GM21717 (cell line): ENCODE measurements around the gene PPIP5K2.
A peak's percentile ranks its signal among the peaks of the same experiment; 100 is the strongest.
"Not testable (repeated sequence)": the region's sequence is repeated elsewhere in the genome, so short reads cannot be mapped to it uniquely, and the experiment has no call there.

Experiments used
- ATAC-seq: cut with Tn5 transposase; IDR thresholded peaks from one replicate; pipeline ENCODE4 v1.9.1; 2021; ENCODE audit warnings: mild to moderate bottlenecking, moderate library complexity; ENCODE audit not compliant: unreplicated experiment

The PPIP5K2 gene

GRCh38 chr5:103120607-103121200, 603 bp downstream of the PPIP5K2 start:
- peak; percentile 2 for ATAC-seq

DNA sequence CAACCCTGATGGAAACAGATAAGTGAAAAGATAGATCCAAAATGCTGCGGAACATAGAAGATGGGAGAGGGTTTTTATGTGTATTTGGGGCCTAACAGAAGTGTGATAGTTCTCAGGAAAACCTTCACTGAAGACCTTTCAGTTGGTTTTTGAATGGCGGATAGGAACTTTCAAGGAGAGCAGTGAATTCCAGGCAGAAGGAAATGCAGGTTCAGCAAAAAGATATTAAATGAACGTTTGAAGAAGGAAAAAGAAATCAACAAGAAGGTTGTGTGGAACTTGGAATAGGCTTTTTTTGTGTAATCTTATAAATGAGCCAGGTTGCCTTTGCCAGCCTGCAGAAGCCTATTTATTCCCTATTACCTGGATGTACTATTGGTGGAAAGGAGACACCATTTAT, 2.1 kb downstream of the PPIP5K2 start:
- no peak for ATAC-seq

- no peak for ATAC-seq
Observed at GRCh38 chr5:103126557-103126956, 6.5 kb downstream of the PPIP5K2 start.

GRCh38 chr5:103127292-103127817, 7.3 kb downstream of the PPIP5K2 start:
- ATAC-seq: no peak

DNA sequence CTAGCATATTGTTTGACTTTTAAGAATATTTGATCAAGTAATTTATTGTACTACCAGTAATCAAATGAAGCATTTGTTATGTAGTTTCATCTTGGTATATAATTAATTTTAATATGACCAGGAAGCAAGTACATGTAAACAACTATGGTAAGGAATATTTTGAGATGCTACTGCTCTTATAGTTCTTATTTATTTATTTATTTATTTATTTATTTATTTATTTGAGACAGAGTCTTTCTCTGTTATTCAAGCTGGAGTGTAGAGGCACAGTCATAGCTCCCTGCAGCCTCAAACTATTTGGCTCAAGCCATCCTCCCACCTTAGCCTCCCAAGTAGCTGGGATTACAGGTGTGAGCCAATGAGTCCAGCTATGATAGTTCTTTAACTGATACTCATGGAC, 8.1 kb downstream of the PPIP5K2 start:
- no peak for ATAC-seq

DNA sequence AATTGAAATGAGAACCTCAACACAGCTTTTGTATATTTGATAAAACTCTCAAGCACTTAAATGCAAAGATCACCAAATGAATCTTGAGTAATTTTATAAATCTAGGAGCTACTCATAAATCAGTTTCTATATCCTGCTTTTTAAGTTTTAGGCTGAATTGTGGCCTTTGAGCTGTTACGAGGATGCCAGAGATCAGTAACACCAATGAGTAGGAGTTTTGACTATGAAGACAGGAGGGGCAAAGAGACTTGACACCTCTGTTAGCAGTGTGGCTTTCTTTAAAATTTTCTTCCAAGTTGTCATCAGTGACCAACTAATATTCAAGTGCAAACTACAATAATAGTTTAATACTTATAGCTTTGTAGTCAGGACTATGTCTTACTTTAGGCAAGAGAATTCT, 12.6 kb downstream of the PPIP5K2 start:
- no peak for ATAC-seq

DNA sequence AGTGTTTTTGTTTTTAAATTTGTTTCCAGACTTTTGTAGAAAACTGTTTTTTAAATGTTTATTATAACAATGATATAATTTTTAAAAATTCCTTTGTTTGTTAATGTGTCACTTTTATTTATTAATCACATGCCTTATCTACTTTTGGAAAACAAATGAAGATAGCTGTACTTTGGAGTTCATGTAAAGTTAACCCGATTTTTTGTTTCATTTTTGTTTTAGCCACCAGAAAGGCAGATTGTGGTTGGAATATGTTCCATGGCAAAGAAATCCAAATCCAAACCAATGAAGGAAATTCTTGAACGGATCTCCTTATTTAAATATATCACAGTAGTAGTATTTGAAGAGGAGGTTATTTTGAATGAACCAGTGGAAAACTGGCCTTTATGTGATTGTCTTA, 13.1 kb downstream of the PPIP5K2 start:
- no peak for ATAC-seq

DNA sequence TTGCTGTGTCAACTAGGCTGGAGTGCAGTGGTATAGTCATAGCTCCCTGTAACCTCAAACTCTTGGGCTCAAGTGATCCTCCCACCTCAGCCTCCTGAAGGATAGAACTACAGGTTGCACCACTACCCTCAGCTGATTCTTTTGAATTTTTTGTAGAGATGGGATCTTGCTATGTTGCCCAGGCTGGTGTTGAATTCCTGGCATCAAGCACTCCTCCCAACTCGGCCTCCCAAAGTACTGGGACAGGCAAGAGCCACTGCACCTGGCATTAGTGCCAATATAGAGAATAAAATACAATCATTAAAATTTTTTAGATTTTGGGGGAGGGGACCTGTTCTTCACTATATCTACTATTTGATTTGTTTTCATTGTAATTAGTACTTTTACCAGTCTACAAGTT, 15.4 kb downstream of the PPIP5K2 start:
- ATAC-seq: no peak

DNA sequence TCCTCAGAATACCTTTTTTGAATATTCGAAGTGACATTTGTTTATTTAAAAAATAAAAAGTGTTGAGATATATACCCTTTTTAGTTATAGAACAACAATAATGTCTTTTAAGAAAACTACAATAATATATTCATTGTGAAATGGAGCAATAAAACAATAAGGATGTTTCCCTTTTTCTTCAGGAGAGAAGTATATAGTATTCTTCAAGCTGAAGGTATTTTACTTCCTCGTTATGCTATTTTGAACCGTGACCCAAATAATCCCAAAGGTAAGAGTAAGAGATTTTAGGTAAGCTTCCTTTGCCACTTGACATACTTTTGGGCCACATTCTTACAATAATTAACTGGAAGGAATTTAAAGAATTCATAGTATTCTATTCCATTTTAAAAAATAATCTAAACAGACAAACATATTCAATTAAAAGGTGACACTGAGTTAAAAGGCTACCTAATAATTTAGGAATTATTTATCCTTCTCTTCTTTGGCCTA, 18.1 kb downstream of the PPIP5K2 start:
- no peak for ATAC-seq

DNA sequence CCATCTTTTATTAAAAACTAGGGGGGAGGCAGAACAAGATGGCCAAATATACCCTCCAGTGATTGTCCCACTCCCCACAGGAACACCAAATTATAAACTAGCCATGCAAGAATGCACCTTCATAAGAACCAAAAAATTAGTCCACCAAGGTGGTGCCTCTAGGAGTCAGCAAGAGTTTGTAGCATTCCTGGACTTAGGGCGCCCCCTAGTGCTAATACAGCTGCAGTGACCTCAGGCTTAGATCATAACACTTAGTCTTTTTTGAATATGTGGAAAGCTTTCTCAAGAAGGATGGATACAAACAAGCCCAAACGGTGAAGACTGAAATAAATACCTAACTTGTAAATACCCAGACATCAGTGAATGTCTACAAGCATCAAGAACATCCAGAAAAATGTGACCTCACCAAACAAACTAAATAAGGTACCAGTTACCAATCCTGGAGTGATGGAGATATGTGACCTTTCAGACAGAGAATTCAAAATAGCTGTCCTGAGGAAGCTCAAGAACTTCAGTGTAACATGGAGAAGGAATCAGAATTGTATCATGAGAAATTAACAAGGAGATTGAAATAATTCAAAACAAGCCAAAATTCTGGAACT, 19.3 kb downstream of the PPIP5K2 start:
- peak; percentile 96 for ATAC-seq

DNA sequence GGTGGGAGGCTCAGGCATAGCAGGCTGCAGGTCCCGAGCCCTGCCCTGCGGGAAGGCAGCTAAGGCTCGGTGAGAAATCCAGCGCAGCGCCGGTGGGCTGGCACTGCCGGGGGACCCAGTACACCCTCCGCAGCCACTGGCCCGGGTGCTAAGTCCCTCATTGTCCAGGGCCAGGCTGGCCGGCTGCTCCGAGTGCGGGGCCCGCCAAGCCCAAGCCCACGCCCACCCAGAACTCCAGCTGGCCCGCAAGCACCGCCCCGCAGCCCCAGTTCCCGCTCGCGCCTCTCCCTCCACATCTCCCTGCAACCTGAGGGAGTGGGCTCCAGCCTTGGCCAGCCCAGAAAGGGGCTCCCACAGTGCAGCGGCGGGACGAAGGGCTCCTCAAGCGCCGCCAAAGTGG, 22.0 kb downstream of the PPIP5K2 start:
- not testable (repeated sequence) for ATAC-seq

GRCh38 chr5:103145196-103145595, 25.1 kb downstream of the PPIP5K2 start:
- no peak for ATAC-seq

- no peak for ATAC-seq
Observed at GRCh38 chr5:103148213-103148612, 28.1 kb downstream of the PPIP5K2 start.

DNA sequence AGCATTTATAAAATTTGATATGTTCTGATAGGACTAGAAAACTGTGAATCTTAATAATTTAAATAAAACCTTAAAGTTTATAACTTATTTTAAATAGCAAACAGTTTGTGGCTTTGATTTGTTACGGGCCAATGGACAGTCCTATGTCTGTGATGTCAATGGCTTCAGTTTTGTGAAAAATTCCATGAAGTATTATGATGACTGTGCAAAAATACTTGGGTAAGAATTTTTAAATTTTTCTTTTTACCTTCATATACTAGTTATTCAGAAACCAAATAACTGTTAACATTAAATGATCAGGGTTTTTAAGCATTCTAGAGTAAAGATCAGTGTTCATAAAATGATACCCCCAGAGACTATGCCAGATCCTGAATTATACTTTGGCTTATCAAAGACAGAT, 31.1 kb downstream of the PPIP5K2 start:
- no peak for ATAC-seq

GRCh38 chr5:103166706-103167105, 46.6 kb downstream of the PPIP5K2 start:
- ATAC-seq: no peak

DNA sequence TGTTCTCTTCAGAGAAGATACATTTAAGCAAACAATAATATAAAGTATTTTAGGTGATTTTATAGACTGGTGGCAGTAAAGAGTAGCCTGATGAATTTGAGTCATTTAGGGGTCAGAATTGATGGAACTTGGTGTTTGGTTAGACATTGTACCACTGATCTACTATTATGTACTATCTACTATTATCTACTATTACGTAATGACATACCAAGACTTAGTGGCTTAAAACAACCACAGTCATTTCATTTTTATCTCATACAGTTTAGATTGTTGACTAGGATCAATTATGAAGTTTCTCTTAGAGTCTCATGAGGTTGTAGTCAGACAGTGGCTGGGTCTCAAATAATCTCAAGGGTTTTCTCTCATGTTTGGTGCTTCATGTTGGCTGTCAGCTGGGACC, 54.0 kb downstream of the PPIP5K2 start:
- ATAC-seq: no peak

- no peak for ATAC-seq
Observed at GRCh38 chr5:103177543-103177942, 57.4 kb downstream of the PPIP5K2 start.

GRCh38 chr5:103178167-103178566, 58.1 kb downstream of the PPIP5K2 start:
- ATAC-seq: no peak

GRCh38 chr5:103186152-103186551, 66.1 kb downstream of the PPIP5K2 start:
- ATAC-seq: no peak

DNA sequence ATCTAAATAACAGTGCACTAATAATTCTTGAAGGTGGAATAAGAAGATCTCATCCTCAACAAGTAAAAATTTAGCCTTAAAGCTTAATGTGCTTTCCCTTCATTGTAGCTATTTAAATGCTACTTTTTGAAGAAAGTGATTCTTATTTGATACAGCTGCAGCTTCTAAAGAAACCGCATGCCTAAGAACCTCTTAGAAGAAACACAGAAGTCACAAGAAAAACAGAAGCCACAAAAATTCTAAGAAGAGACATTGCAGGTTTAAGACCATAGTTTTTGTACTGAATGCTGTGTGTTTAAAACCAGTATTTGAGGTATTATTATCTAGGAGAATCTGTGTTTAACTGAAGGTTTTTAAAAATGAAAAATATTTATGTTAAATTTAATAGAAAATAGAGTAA, 68.3 kb downstream of the PPIP5K2 start:
- ATAC-seq: no peak

GRCh38 chr5:103203226-103203625, 83.1 kb downstream of the PPIP5K2 start:
- no peak for ATAC-seq

GRCh38 chr5:103204990-103205389, 84.9 kb downstream of the PPIP5K2 start:
- ATAC-seq: not testable (repeated sequence)
